Measurements from ENCODE around the gene KNCN. TPM values are rescaled to one million over a fixed set of nuclear protein-coding genes. Genes with fewer than 3 reads are reported as not detected.
A peak's percentile ranks its signal among the peaks of the same experiment; 100 is the strongest.

The KNCN gene
- total RNA-seq, 4 donors from 2014 or later, result not detected

DNA sequence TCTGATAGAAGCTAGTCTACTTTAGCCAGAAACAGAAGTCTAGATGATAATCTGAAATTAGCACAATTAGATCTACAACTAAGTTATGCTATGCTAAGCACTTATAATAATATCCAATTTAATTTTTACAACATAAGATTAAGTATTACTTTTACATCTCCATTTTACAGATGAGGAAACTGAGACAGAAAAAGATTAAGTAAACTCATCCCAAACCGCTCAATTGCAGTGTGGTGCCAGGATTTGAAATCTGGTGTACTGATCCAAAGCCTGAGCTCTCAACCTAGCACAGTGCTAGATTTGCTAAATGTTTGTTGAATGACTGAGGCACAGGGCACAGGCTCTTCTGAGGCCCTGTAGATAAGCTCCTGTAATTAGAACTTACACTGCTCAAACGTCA is 13.8 kb downstream of the KNCN start:
- no peak for DNase-seq
- Histone ChIP-seq H3K4me3 (no peak overlapping the region), H3K36me3 (no peaks in the 10 kb centered on the region), H3K27ac (no peak overlapping the region), H3K4me1 (no peaks in the 10 kb centered on the region), H3K9me3 (no peaks in the 10 kb centered on the region), H3K27me3 (no peaks in the 10 kb centered on the region)
- TF ChIP-seq, protein P1, sequence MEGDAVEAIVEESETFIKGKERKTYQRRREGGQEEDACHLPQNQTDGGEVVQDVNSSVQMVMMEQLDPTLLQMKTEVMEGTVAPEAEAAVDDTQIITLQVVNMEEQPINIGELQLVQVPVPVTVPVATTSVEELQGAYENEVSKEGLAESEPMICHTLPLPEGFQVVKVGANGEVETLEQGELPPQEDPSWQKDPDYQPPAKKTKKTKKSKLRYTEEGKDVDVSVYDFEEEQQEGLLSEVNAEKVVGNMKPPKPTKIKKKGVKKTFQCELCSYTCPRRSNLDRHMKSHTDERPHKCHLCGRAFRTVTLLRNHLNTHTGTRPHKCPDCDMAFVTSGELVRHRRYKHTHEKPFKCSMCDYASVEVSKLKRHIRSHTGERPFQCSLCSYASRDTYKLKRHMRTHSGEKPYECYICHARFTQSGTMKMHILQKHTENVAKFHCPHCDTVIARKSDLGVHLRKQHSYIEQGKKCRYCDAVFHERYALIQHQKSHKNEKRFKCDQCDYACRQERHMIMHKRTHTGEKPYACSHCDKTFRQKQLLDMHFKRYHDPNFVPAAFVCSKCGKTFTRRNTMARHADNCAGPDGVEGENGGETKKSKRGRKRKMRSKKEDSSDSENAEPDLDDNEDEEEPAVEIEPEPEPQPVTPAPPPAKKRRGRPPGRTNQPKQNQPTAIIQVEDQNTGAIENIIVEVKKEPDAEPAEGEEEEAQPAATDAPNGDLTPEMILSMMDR (IDR thresholded peaks at IDR 0.05), result no peak
- no peak for TF ChIP-seq POLR2A (IDR thresholded peaks at IDR 0.05)
- intact Hi-C loops (cut with DNase I; ENCODE audit: low total_unique reads), result no loop called here

DNA sequence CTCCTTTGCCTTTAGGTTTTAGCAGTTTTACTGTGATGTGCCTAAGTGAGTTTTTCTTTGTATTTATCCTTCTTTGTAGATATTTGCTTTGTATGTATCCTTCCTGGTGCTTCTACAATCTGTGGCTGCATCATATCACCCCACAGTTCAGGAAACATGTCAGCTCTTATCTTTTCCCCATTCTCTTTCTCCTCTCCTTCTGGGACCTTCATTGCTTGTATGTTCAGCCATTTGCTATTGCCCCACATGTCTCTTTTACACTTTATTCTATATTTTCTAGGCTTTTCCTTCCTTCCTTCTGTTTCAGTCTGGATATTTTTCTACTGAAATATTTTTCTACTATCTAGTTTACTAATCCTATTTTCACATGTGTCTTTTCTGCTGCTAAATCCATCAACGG is 14.9 kb downstream of the KNCN start:
- Histone ChIP-seq H3K27ac (no peak overlapping the region), H3K36me3 (no peaks in the 10 kb centered on the region), H3K4me3 (no peak overlapping the region), H3K9me3 (no peaks in the 10 kb centered on the region), H3K4me1 (no peaks in the 10 kb centered on the region), H3K27me3 (no peaks in the 10 kb centered on the region)
- no peak for DNase-seq
- intact Hi-C loops (cut with DNase I; ENCODE audit: low total_unique reads), result no loop called here
- TF ChIP-seq POLR2A (IDR thresholded peaks at IDR 0.05), result no peak
- TF ChIP-seq, protein P1 (IDR thresholded peaks at IDR 0.05), result no peak

DNA sequence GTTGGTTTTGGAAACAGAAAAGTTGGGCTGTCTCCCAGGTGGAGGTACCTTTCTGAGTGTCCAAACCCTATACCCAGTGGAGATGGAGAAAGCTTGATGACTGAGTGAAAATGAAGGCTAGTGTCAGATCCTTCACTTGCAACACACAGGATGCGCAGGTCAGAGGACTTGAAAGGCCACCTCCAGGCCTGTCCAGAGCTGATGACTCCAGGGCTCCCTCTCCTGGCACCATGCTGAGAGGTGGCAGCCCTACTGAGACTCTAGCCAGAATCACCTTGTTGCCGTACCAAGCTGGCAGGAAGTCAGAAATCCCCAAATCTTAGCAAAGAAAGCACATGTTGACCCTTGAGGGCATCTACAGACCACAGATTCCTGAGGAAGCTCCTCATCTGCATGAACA is 16.4 kb downstream of the KNCN start:
- H3K27me3 ChIP-seq, result no peaks in the 10 kb centered on the region
- no peaks in the 10 kb centered on the region for H3K9me3 ChIP-seq
- intact Hi-C loops (cut with DNase I; ENCODE audit: low total_unique reads), result no loop called here
- no peak for DNase-seq
- no peaks in the 10 kb centered on the region for H3K4me1 ChIP-seq
- no peaks in the 10 kb centered on the region for H3K36me3 ChIP-seq
- TF ChIP-seq POLR2A (IDR thresholded peaks at IDR 0.05), result no peak
- TF ChIP-seq, protein P1 (IDR thresholded peaks at IDR 0.05), result no peak
- H3K27ac ChIP-seq, result no peak overlapping the region
- no peak overlapping the region for H3K4me3 ChIP-seq

DNA sequence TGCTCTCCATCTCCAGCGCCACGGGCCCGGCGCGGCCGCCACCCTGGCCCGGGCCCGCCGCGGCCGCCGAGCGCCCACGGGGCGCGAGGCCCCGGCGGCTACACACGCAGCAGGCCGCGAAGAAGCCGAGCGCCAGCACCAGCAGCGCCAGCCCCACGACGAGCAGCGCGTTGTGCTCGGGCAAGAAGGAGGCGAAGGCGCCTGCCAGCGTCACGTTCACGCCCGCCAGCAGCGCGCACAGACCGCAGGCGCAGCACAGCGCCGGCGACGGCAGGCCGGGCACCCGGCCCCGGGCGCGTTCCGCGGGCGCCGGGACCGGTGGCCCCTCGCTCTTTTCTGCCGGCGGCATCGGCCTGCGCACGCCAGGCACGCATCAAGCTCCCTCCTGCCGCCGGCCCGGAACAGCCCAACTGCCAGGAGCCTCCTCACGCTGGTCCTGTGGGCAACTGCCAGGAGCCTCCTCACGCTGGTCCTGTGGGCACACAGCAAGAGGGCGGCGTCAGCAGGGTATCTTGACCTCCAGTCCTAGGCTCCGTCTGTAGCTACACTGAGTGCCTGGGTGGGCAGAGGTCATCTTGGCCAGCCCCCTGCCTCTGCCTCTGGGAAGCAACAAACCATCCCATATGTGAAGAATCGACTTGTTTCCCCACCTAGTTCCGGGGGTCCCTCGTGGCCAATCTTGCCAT is 18.1 kb downstream of the KNCN start:
- intact Hi-C loops (cut with DNase I; ENCODE audit: low total_unique reads), result no loop called here

DNA sequence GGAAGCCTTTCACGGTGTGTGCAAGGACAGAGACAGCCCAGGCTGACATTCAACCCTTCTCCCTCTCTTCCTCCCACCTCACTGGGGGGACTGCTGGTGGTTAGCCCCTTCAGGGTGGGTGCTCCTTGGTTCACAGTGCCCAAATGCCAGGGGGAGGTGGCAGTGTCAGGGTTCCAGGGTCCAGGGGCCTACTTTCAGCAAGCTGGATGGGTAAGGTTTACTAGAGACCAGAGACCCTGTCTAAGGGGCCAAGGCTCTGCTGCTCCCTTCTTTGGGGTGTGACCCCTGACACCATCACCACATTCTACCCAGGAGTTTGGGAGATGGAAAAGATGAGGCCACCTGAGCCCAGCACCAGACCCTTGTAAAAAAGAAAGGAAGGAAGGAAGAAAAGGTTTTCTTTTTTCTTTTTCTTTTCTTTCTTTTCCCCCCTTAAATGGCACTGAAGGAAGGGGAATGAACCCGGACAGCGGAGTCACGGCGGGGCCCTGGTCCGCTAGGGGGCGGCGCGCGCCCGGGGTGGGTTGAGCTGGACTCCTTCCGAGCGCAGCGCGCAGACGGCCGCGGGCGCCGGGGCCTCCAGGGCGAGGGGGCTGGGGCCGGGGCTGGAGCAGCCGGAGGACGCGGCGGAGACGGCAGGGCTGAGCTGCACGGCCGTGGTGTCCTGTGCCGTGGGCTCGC is 18.8 kb downstream of the KNCN start:
- intact Hi-C loops (cut with DNase I; ENCODE audit: low total_unique reads), result no loop called here
- peak; percentile 32 to 58 for DNase-seq
- peak overlapping the region; percentile 62 to 68 for H3K27ac ChIP-seq
- H3K4me1 ChIP-seq, result no peaks in the 10 kb centered on the region
- TF ChIP-seq, protein P1 (IDR thresholded peaks at IDR 0.05), result peak; percentile 41 to 66 (median 58)
- peak in 1 of 2 donors; percentile 18 for TF ChIP-seq POLR2A (IDR thresholded peaks at IDR 0.05)
- H3K9me3 ChIP-seq, result no peaks in the 10 kb centered on the region
- H3K27me3 ChIP-seq, result no peaks in the 10 kb centered on the region
- peak overlapping the region; percentile 7 to 40 for H3K4me3 ChIP-seq
- no peaks in the 10 kb centered on the region for H3K36me3 ChIP-seq

More for the DNA sequence above, 18.1 kb downstream of the KNCN start:
- no peaks in the 10 kb centered on the region for H3K36me3 ChIP-seq
- H3K4me1 ChIP-seq, result no peaks in the 10 kb centered on the region
- peak overlapping the region; percentile 7 to 40 for H3K4me3 ChIP-seq
- no peaks in the 10 kb centered on the region for H3K27me3 ChIP-seq
- peak in 1 of 2 donors; percentile 23 for DNase-seq
- no peak for TF ChIP-seq POLR2A (IDR thresholded peaks at IDR 0.05)
- TF ChIP-seq, protein P1 (IDR thresholded peaks at IDR 0.05), result no peak
- H3K9me3 ChIP-seq, result no peaks in the 10 kb centered on the region
- peak overlapping the region; percentile 62 to 68 for H3K27ac ChIP-seq
